Lung (tissue), 12 donors: ENCODE results near the gene BCL7A. TPM values are rescaled to one million over a fixed set of nuclear protein-coding genes. Genes with fewer than 3 reads are reported as not detected.

Experiments used
- ATAC-seq: fragments of 200-7000 bp; cut with Tn5 transposase; one replicate; pipeline ENCODE4 v1.9.1; 2020; ENCODE audit warnings: moderate number of reproducible peaks; ENCODE audit not compliant: insufficient read depth, low FRiP score
- DNase-seq, 3 donors: peaks; one replicate each; pipeline ENCODE4 v3.0.0-alpha.2; 2013 to 2017
- H3K27ac ChIP-seq, 2 donors: one replicate each; pipeline ENCODE4 v1.5.1; 2013; ENCODE audit warnings: mild to moderate bottlenecking in 2 of 2, moderate library complexity in 2 of 2, control low read depth in 1 of 2, inconsistent platforms in 1 of 2, low read depth in 1 of 2, low read length in 1 of 2
- H3K27me3 ChIP-seq, 3 donors: one replicate each; pipeline ENCODE4 v1.5.1; 2013; ENCODE audit warnings: low read length in 2 of 3; ENCODE audit not compliant: control insufficient read depth in 3 of 3, insufficient read depth in 3 of 3
- H3K36me3 ChIP-seq, 4 donors: one replicate each; pipeline ENCODE4 v1.5.1; 2013; ENCODE audit warnings: low read length in 4 of 4, mild to moderate bottlenecking in 1 of 4, moderate library complexity in 1 of 4; ENCODE audit not compliant: control insufficient read depth in 4 of 4, insufficient read depth in 4 of 4
- H3K4me1 ChIP-seq, 5 donors: one replicate each; pipeline ENCODE4 v1.5.1; 2013; ENCODE audit warnings: low read length in 5 of 5, mild to moderate bottlenecking in 2 of 5, moderate library complexity in 1 of 5; ENCODE audit not compliant: control insufficient read depth in 5 of 5, insufficient read depth in 5 of 5
- H3K4me3 ChIP-seq: one replicate; pipeline ENCODE4 v1.5.1; 2013; ENCODE audit warnings: mild to moderate bottlenecking, control low read depth, moderate library complexity
- H3K9ac ChIP-seq, 2 donors: one replicate each; pipeline ENCODE4 v1.5.1; 2013; ENCODE audit warnings: low read length in 2 of 2, control low read depth in 1 of 2; ENCODE audit not compliant: insufficient read depth in 1 of 2
- H3K9me3 ChIP-seq, 4 donors: one replicate each; pipeline ENCODE4 v1.5.1; 2013; ENCODE audit warnings: low read length in 3 of 4, mild to moderate bottlenecking in 1 of 4, moderate library complexity in 1 of 4; ENCODE audit not compliant: control insufficient read depth in 4 of 4, insufficient read depth in 3 of 4
- CTCF ChIP-seq: IDR thresholded peaks from 2 replicates; pipeline ENCODE4 v1.5.1; 2012; ENCODE audit warnings: mild to moderate bottlenecking; ENCODE audit errors: control extremely low read depth, extremely low read depth
- WGBS, 2 donors: extraction: QIAGEN DNeasy Blood & Tissue Kit; methylation state at CpG; one replicate each; pipeline ENCODE4 v1.1.7; 2013; 5-methylcytosine and 5-hydroxymethylcytosine counted together
- polyA plus RNA-seq, 2 donors: library from polyadenylated mRNA; stranded (reverse); fragments of 200-250 nt; gene quantifications; one replicate each; pipeline ENCODE4 v1.2.1, GENCODE V29; 2013
- total RNA-seq, 2 donors: library from RNA; depleted of rRNA in 1 of 2; stranded (reverse); fragments of >200 nt in 1 of 2; gene quantifications; one replicate each; pipeline ENCODE4 v1.2.1, GENCODE V29; 2014 to 2021
- donor health status: control.
- donor health status: control.
- donor health status: Bipolar disorder and iron deficiency.
- donor health status: healthy.
- donor health status: DM: yes; HTN: yes; CAD: no.

BCL7A gene
- total and polyA plus RNA-seq, 4 donors = 3.4 to 21.2 (median 8.8) TPM

- DNase-seq = no peak
- Histone ChIP-seq H3K4me1 (peaks cover 22 to 62% (median 41%) of the 10 kb centered on the region in 5 donors), H3K9ac (no peak overlapping the region), H3K36me3 (no peaks in the 10 kb centered on the region), H3K4me3 (no peak overlapping the region), H3K9me3 (no peaks in the 10 kb centered on the region), H3K27me3 (no peaks in the 10 kb centered on the region), H3K27ac (peak overlapping the region in 1 of 2 donors; percentile 84)
- ATAC-seq = no peak
- no peak for TF ChIP-seq CTCF
- WGBS, 2 donors = 80 to 91% methylated on average over 6 of the region's 6 CpGs
Measured at GRCh38 chr12:122099280-122099749, 77.6 kb downstream of the BCL7A start.

DNA sequence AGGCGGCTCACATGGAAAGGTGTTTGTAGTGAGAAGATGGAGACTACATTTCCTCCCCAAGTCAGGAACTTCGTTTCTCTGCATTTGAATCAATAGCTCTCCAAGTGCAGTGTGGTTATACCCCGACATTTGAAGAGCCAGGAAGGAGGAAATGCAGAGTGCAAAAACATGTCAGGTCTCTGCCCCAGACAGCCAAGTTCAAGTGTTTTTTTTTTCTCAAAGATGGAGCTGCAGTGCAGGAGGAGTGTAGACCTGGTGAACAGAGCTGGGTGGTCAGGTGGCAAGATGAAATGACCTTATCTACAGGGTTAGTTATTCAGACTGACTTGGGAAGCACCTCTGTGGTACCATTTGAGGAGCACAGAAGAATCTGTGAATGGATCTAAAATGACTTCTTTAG is 78.2 kb downstream of the BCL7A start:
- ATAC-seq (no peak), DNase-seq (no peak)
- 17 to 32% methylated on average over 3 of the region's 3 CpGs for WGBS, 2 donors
- no peaks in the 10 kb centered on the region for H3K27me3 ChIP-seq
- peaks cover 22 to 58% (median 35%) of the 10 kb centered on the region in 5 donors for H3K4me1 ChIP-seq
- H3K9me3 ChIP-seq = no peaks in the 10 kb centered on the region
- H3K4me3 ChIP-seq = no peak overlapping the region
- no peak for TF ChIP-seq CTCF
- no peak overlapping the region for H3K9ac ChIP-seq
- peaks cover 0 to under 1% (median 0%) of the 10 kb centered on the region in 4 donors for H3K36me3 ChIP-seq
- peak overlapping the region in 1 of 2 donors; percentile 84 for H3K27ac ChIP-seq

GRCh38 chr12:122100568-122100967 is 78.9 kb downstream of the BCL7A start:
- no peak for TF ChIP-seq CTCF
- H3K36me3 ChIP-seq = peaks cover 0 to 3% (median 0%) of the 10 kb centered on the region in 4 donors
- no peaks in the 10 kb centered on the region for H3K9me3 ChIP-seq
- H3K4me1 ChIP-seq = peaks cover 22 to 51% (median 31%) of the 10 kb centered on the region in 5 donors
- no peak overlapping the region for H3K9ac ChIP-seq
- H3K4me3 ChIP-seq = no peak overlapping the region
- 98% methylated on average over 1 of the region's 1 CpG for WGBS, 2 donors
- DNase-seq = no peak
- no peaks in the 10 kb centered on the region for H3K27me3 ChIP-seq
- H3K27ac ChIP-seq = no peak overlapping the region
- ATAC-seq = no peak

DNA sequence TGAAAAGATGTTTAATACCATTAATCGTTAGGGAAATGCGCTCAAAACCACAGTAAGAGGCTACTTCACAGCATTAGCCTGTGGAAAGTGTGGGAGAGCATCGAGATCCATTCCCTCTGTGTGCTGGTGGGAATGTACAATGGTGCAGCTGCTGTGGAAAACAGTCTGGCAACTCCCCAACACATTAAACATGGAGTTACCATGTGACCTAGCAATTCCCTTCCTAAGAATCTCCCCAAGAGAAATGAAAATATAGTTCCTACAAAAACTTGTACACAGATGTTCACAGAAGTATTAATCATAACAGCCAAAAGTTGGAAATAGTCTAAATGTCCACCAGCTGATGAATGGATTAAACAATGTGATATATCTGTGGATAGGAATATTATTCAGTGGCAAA is 80.6 kb downstream of the BCL7A start:
- TF ChIP-seq CTCF = no peak
- no peak overlapping the region for H3K27ac ChIP-seq
- no peaks in the 10 kb centered on the region for H3K9me3 ChIP-seq
- 77 to 95% methylated on average over 3 of the region's 3 CpGs for WGBS, 2 donors
- DNase-seq (peak in 1 of 3 donors; percentile 49), ATAC-seq (no peak)
- peaks cover 16 to 48% (median 32%) of the 10 kb centered on the region in 5 donors for H3K4me1 ChIP-seq
- H3K27me3 ChIP-seq = no peaks in the 10 kb centered on the region
- H3K36me3 ChIP-seq = peaks cover 0 to 7% (median 0%) of the 10 kb centered on the region in 4 donors
- H3K9ac ChIP-seq = no peak overlapping the region
- no peak overlapping the region for H3K4me3 ChIP-seq
